Activated effector memory CD4-positive, alpha-beta T cell treated with anti-CD3 and anti-CD28 coated beads, Interleukin-2, amount 50 U/mL, for 16 hours (primary cell): Measurements from ENCODE around the gene SCRN2.

Source experiments
- DNase-seq: peaks from one replicate; pipeline ENCODE4 v3.0.0-alpha.2; 2020

The SCRN2 gene

DNA sequence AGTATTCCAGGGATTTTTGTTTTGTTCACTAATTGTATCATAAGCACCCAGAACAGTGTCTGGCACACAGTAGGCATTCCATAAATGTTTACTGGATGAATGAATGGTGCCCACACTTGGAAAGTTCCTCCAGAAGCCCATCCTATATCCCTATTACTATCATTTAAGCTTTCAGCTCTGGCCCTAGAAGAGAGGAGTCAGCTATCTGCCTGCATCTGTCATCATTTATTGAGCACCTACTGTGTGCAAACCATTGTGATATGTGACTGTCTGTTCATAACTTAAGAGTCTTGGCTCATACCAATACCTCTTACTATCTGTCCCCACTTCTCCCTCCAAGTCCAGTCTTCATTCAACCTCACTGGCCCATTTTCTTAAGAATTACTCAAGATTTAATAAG lies 30.0 kb upstream of the SCRN2 start:
- no peak for DNase-seq

DNA sequence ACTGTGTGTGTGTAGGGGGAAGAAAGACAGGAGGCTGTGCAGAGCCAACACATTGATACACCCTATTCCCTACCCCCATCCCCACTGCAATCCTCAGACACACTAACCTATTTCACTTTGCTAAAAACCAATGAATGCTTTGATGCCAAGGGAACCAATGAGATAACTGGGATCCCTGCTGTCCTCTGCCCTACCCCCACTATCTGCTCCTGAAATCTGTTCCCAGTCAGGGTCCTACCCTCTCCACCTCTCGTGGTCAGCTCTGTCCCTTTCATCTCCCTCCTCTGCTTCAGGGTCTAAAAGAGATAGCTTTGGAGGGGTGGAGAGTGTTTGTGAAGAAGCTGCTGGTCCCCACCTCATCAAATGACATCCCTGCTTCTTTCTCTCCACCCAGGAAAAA lies 29.0 kb upstream of the SCRN2 start:
- DNase-seq, result no peak

DNA sequence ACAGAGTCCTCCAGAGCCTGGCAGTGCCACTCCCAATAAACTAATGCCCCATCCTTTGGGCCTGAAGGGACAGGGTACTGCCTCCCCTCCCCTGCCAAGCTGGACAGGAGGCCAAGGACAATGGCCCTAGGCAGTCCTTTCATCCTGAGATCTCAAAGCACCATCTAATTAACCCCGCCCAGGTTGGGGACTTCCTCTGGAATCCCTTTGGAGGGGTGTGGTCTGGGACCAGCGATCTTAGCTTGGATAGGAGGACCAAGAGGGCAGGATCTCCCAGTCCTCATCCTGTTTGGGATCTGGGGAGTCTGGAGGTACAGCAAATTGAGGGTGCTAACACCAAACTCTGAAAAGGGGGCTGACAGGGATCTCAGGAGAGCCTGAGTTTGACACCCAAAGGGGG lies 28.0 kb upstream of the SCRN2 start:
- DNase-seq, result no peak

DNA sequence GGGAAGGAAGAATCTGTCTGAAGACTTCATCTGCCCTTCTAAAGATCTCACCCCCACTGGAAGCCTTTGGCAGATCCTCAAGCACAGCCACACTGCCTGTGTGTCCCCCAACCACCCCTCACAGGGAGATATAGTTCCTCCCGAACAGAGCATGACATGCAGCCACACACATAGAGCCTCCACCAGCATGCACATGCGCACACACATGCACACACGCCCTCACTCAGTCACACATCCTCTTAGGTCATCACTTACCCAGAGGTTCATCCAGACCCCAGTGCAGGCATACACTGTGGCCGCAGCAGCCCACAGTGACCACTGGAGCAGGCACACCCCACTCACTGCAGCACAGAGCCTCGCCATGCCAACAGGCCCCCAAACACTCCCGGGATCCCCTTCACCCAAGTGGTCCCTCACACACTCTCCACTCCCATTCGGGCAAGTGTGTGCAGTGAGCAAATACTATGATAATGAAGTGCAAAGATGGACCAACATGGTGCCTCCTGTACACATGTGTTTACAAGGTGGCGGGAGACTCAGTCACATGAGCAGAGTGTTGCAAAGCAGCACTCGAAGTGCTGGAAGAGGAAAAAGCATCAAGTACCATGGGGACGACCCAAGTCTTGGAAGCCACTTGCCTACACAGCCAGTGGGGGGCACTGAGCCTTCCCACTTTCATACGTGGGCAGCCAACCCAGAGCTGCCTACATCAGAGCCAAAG lies 26.9 kb upstream of the SCRN2 start:
- DNase-seq, result no peak

DNA sequence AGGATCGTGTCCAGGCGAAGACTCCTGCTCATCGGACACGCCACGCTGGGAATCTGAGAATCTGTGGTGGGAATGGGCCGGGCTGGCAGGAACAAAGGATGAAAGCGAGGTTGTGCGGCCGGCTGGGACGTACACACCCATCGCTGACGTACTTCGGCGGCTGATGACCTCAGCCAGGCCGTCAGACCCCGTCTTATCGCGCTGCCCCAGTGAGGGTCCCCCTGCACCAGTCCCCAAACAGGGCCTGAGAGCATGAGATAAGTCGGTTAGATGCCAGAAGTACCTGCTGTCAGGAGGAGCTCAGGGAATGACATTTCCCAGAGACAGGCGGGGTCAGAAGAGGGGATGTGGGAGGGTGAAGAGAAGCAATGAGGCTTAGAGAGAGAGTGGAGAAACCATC lies 25.9 kb upstream of the SCRN2 start:
- DNase-seq, result no peak

DNA sequence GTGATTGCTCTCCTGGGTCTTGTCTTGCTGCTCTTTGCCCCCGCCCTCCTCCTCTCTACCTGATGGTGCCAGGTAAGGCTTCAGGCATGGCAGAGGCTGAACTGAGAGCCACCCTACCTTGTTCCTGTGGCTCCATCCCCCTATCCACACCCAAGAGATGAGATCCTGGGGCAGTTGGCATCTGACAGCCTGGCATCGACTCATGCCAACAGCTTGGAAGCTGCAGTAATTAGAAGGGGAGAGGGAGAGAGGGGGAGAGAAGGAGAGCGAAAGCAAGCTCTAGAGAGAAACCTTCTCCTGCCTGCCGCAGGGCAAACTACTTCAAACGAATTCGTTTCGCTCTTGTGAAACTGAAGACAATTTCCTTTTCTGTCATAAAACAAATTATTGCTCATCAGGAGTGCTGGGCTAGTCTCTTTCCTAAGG lies 23.7 kb upstream of the SCRN2 start:
- no peak for DNase-seq

DNA sequence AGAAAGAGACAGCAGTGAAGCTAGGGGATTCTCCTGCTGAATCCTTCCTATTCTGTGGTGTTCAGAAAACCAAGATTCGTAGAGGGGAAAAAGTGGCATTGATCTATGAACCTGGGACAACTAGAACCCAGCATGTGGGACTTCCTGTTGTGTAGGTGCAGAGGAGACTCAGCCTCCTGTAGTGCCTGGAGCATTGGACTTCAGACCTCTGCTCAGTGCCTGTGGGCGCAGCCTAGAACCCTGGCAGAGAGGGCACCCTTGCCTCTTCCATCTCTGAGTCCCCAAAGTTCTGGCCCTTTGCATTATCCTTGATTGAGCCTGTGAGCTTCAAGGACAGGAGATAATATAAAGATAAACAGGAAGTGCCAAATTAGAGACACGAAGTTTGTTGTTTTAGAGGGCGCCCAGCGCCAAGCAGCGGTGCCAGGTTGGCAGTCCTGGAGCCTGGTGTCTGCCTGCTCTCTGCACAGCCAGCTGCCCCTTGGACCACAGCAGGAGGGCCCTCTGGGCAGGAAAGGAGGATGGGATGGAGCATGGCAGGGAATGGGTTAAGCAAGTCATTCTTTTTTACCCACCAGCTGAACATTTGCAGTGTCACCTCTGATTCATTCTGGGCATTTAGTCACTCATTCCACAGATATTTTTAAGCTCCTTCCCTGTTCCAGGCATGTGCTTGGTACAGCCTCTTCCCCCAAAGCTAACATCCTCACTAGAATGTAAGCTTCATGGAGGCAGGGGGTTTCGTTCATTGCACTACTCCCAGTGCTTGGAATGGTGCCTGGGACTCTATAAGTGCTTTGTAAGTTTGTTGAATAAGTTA lies 21.8 kb upstream of the SCRN2 start:
- DNase-seq, result no peak

DNA sequence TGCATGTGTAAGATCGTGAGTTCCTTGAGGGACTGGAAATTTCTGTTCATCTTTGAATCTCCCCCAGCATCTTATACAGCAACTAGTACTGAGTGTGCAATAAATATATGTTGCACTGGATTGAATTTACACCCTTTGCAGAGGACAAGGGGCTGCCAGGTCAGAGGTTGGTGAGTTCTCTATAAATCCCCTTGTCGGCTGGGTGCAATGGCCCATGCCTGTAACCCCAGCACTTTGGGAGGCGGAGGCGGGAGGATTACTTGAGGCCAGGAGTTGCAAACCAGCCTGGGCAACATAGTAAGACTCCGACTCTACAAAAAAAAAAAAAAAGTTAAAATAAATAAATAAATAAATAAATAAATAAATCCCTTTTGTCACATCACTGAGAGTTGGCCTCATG lies 19.3 kb upstream of the SCRN2 start:
- DNase-seq, result no peak

DNA sequence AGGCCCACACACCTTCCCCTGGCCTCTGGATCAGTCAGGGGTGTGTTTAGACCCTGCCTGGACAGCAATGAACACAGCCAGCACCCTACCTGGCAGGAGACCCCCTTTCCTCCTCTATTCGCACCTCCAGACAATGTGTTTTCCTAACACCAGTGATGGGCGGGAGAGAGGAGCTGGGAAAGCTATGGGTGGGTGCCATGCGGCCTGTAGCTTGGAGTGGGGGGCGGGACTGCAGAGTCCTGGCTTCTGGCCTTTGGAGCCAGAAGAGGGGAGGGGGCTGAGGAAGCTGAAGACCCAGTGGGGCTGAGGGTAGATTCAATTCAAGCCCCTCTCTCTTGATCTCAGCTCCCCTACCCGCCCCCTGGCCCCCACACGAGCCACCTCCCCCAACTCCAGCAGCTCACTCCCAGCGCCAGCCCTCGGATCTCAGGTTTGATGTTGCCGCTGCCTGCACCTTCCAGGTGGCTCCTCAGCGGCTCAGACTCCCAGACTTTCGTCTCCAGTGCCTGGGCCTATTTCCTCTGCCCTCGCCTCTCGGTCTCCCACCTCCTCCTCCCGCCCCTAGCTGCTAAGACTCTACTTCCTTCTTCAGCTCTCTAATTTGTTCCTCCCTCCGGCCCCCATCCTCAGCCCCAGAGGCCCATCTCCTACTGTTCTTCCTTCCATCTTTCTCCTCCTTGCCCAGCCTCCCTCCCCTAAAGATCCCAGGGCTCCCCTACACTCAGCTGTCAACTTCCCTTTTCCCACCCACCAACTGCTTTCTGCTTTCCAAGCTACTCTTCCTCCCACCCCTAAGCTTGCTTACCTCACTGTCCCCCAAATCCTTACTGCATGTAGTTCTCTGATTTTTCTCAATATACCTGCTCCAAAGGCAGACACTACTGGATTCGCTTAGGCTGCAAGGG lies 16.7 kb upstream of the SCRN2 start:
- no peak for DNase-seq

DNA sequence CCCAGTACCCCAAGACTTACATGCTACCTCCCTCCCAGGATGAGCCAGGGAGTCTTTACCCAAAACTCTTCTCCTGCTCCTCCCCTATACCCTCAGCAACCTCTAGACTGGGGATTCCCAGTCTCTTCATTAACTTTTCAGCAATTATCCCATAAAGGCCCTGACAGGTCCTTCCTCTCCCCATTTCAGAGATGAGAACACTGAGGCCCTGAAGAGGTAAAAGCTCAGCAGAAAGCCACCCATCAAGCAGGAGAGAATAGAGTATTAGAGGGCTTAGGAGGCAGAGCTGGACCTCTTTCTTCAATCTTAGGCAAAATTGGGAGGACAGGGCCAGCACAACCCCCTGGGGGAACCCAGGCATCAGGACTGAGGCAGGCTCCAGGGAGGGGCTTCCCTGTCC lies 15.8 kb upstream of the SCRN2 start:
- DNase-seq, result no peak

DNA sequence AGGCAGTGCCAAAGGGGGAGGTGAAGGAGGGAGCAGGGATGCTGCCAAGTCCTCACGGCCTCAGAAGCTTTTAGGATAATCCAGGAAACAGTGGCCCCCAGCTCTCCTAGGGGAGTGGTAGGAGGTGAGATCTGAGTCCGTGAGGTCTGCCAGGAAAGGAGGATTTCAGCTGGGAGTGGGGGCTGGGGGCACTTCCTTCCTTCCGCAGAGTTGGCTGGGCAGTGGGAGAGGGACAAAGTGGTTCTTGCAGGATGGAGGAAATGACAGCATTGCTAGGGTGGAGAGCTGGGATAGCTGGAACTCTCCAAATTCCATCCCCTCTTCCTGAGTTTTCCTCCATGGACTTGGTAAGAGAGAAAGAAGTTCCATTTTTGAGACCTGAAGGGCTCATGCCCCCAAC lies 14.7 kb upstream of the SCRN2 start:
- DNase-seq, result no peak

DNA sequence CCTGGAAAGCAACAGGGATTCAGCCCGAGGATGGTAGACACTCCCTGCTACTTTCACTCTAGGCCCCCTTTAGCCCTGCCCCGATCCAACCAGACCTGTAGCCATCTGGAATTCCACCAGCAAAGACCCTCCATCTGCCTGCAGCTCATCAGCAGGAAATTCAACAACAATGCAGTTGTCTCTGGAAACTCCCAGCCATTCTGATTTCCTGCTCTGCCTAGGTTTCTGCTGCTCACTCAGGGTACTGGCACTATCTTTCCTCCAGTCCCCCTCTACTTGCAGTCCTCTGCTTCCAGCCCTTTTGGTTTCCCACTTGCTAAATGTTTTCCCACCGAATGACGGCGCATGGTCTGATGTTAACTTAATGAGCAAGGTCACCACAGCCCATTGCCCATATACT lies 12.5 kb upstream of the SCRN2 start:
- no peak for DNase-seq

DNA sequence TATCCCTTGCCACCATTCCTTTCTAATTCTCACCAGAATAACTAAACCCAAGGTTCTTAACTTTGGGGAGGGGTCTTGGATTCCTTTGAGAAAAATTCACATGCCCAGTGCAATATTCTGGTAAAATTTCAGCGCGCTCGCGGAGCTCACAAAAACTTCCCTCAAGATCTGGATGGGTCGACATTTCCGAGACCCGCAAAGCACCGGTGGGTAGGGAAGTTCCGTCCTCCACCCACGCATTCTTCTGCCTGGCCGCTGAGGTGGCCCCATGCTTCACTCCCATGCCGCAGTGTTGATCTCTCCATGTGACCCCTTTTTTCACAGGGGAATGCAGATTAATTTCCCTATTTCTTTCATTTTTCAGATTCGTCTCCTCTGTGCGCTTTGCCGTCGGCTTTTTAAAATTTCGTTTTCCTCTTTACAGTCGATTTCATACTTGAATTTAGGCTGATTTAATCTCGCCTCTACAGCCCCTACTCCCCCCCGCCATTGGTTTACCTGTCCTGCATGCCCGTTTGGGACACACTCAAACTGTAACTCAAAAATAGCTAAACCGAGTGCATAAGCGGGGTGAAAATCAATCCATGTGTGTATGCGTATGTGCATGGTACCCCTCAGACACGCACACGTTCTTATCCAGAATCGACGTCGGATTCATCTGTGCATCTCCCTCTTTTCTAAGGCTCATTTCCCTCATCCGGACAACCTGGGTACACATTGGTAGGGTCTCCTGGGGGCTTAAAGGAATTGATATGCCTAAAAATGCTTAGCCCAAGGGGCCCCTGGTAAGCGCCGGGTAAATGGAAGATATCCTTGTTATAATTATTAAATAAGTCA lies 11.3 kb upstream of the SCRN2 start:
- no peak for DNase-seq

DNA sequence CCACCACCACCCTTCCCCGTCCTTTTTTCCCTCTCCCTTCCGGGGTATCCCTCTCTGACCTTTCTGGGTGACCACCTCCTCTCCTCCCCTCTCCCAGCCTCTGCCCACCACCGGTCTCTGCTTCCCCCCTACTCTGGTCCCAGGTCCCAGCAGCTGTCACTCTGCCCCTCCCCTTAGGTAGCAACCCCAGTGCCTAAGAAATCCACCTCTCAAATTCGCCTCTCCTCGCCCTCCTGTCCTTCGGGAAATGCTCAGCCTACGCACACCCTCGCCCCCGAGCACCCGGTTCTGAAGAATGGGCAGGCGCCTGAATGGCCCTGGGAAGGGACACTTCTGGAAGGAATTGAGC lies 10.7 kb upstream of the SCRN2 start:
- DNase-seq, result no peak

DNA sequence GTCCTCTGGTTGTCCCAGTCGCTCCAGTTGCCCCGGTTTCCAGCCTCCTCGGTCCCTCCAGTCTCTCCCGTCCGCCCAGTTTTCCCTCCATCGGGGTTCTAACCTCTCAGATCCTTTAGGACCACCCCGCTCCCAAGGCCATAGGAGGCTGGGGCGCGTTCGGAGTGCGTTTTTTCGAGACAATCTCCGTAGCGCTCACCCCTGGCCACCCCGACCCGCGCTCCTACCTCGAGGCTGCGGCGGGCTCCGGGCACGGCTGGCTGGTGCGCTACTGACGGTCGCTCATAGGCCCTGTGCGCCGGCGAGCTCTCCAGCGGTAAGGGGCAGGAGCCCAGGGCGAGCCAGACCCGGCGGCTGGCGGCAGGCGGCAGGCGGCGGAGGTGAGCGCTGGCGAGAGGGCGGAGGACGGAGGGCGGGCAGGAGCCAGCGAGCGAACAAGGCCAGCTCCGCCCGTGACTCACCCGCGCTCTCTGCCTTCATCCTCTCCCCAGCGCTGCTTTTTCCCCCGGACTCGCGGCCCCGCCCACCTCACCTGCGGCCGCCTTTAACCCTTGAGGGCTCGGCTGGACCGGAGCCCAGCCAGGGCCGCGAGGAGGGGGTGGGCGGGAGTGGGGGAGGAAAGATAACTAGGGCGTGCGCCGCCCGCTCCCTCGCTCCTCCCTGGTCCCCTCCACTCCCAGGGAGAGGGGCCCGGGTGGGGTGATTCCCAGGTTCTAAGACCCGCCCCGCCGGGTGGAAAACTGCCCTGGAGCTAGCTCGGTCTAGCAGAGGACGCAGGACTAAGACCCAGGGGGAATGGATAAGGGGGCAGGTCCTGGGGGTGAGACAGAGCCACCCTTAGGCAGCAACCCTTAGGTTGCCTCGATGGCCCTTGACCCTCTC lies 9.9 kb upstream of the SCRN2 start, which contains the start of gene SP6:
TSS of gene SP6 (minus strand) at position 472 of the 882 bp plus-strand sequence. CDS start 2,734 bp downstream, outside the sequence.
- peak; percentile 89 for DNase-seq

DNA sequence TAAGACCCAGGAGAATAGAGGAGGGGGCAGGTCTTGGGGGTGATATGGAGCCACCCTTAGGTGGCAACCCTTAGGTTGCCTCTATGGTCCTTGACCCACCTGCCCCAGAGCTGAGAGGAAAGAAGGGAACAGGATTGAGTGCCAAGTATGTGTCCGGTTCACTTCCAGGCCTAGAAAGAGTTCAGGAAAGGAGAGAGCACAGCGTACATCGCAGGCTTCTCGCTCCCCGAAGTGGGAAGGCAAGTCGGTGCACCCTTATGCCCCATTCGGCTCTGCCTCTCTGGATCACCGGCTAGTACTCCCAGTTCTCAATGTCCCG lies 9.3 kb upstream of the SCRN2 start:
- DNase-seq, result no peak

DNA sequence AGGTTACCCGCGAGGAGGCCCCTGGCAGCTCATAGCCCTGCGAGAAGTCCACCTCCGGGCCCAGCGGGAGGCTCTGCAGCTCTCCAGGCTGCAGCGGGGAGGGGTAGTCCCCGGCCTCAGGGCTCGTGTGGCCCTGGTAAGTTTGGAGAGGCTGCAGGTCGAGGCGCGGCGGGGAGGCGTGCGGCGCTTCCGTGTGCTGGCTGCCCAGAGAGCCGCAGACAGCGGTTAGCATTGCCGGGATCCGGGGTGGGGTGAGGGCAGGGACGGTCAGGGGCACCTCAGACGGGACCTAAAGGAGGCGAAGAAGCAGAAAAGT lies 7.1 kb upstream of the SCRN2 start:
- DNase-seq, result no peak

DNA sequence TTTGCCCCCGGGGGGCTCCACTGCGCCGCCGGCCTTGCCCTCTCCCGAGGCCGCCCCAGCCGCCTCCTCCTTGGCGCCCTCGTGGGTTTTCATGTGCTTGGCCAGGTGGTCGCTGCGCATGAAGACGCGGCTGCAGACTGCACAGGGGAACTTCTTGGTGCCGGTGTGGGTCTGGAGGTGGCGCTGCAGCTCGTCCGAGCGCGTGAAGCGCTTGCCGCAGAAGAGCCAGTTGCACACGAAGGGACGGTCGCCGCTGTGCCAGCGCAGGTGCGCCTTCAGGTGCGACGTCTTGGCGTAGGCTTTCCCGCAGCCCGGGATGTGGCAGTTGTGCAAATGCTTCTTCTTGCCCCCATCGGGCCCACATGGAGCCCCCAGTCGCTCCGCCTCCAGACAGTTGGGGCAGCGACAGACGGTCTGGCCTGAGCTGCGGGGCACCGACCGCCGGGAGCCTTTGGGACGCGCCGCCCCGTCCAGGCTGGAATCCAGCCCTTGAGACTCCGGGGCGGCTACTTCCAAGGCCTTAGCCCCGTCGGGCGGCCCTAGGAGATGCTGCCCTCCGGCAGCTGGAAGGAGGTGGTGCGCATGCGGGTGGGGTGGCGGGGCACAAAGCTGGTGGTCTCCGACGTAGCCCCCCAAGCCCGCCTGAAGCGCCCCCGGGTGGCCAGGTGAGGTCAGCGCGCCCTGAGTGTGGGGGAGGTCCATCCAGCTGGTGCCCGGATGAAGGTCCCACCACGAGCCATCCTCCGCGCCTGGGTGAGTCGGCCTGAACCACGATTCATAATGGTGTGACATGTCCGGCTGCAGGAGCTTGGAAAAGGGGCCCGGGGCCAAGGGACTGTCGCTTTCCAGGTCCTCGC lies 6.5 kb upstream of the SCRN2 start:
- DNase-seq, result no peak

DNA sequence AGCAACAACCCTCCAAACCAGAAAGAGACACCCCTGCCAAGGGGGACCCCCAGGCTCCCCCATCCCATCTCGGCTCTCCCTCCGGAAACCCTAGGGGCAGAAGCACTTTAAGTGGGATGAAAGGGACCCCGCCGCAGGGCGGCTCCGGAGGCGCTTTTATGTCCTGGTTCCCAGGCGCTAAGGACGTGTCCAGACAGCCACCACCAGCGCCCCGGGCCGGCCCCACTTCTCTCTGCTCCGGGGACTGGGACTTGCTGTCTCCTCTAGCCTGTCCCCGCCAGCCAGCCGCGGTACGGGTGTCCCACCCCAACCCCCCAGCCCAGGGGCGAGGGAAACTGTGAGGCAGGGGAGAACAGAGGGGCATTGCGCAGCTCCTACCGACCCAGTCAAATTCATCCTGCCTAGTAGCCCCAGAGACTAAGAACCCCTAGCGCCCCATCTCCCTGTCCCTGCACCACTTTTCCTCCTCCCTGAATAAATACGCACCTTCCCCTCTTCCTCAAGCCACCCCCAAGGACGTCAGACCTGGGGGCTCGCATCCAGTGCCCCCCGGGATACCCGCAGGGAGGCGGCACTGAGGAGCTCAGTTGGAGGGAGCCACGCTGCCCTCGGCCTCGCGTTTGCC lies 5.8 kb upstream of the SCRN2 start:
- no peak for DNase-seq

DNA sequence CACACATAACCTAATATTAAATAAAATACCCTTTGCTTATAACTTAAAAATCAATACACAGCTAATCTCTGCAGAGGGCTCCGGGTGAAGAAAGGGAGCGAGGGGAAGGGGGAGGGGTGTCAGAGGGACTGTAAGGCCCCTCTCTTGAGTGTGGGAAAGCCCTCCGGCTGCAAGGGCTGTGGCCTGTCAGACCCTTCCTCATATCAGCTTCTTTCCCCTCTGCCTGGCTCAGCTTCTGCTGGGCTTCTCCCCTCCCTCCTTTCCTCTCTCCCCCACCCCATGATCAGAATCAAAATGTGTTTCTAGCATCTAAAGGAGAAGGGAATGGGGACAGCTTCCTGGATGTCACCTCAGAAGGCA lies 4.6 kb upstream of the SCRN2 start:
- DNase-seq, result no peak
